HEK293 (cell line): ENCODE data around the gene L3MBTL4.

Source experiments
- CTCF ChIA-PET: fragments of 350-600 bp; formaldehyde crosslinking; extraction: SDS; loops from one replicate; lab custom pipeline; 2021; ENCODE audit warnings: antibody characterized with exemption; lab: Yijun Ruan, JAX
- POLR2A ChIA-PET: fragments of 300-600 bp; formaldehyde crosslinking; extraction: SDS; loops from one replicate; lab custom pipeline; 2020; ENCODE audit warnings: antibody characterized with exemption, inconsistent platforms; lab: Yijun Ruan, JAX
- H3K27ac ChIP-seq: fragments of 200-500 bp; sonication (Bioruptor generic); 2 replicates; pipeline ENCODE4 v1.5.1; 2014; ENCODE audit warnings: low read depth, low read length, control low read depth, inconsistent platforms; ENCODE audit errors: extremely low read depth
- H3K36me3 ChIP-seq, 2 experiments: fragments of 200-500 bp in 1 of 2; sonication (Bioruptor generic) in 1 of 2; 1 replicate in 1 of 2; 2 replicates in 1 of 2; pipeline ENCODE4 v1.5.1; 2014 to 2017; ENCODE audit warnings: inconsistent platforms in 2 of 2, low read length in 2 of 2; ENCODE audit not compliant: control insufficient read depth in 2 of 2, insufficient read depth in 1 of 2
- H3K4me1 ChIP-seq: fragments of 200-500 bp; sonication (Bioruptor generic); 2 replicates; pipeline ENCODE4 v1.5.1; 2014; ENCODE audit warnings: mild to moderate bottlenecking, low read length, inconsistent platforms; ENCODE audit not compliant: control insufficient read depth, insufficient read depth
- H3K4me3 ChIP-seq: 2 replicates; pipeline ENCODE4 v1.5.1; 2011; ENCODE audit warnings: low read depth, mild to moderate bottlenecking, control low read depth, low read length, moderate library complexity
- H3K9me3 ChIP-seq: fragments of 200-500 bp; sonication (Bioruptor generic); 2 replicates; pipeline ENCODE4 v1.5.1; 2014; ENCODE audit warnings: low read depth, low read length, inconsistent platforms; ENCODE audit not compliant: control insufficient read depth, insufficient read depth
- BCL11B ChIP-seq: fragments of 450-650 bp; formaldehyde crosslinking; IDR thresholded peaks from 2 replicates; pipeline ENCODE4 v1.5.1; 2016; ENCODE audit warnings: low read depth, missing biosample characterization, missing genetic modification characterization
- FEZF1 ChIP-seq: fragments of 450-650 bp; formaldehyde crosslinking; IDR thresholded peaks from 2 replicates; pipeline ENCODE4 v1.5.1; 2016; ENCODE audit warnings: missing biosample characterization, missing genetic modification characterization
- GLI2 ChIP-seq: fragments of 450-650 bp; formaldehyde crosslinking; IDR thresholded peaks from 2 replicates; pipeline ENCODE4; 2017; ENCODE audit warnings: missing biosample characterization, missing genetic modification characterization, low read depth, borderline replicate concordance
- KLF1 ChIP-seq: fragments of 450-650 bp; formaldehyde crosslinking; IDR thresholded peaks from 2 replicates; pipeline ENCODE4 v1.5.1; 2016; ENCODE audit warnings: missing biosample characterization, missing genetic modification characterization
- MEIS1 ChIP-seq: sonication (generic); formaldehyde crosslinking; IDR thresholded peaks from 2 replicates; pipeline ENCODE4 v1.8.1; 2022; ENCODE audit warnings: missing genetic modification reagents, mild to moderate bottlenecking, borderline replicate concordance
- PATZ1 ChIP-seq: fragments of 450-650 bp; formaldehyde crosslinking; IDR thresholded peaks from 2 replicates; pipeline ENCODE4 v1.5.1; 2016; ENCODE audit warnings: missing biosample characterization, missing genetic modification characterization
- PRDM1 ChIP-seq: fragments of 450-650 bp; formaldehyde crosslinking; IDR thresholded peaks from 2 replicates; pipeline ENCODE4; 2016; ENCODE audit warnings: missing biosample characterization, missing genetic modification characterization
- SALL2 ChIP-seq: fragments of 450-650 bp; formaldehyde crosslinking; IDR thresholded peaks from 2 replicates; pipeline ENCODE4 v1.5.0; 2017; ENCODE audit warnings: missing biosample characterization, mild to moderate bottlenecking, missing genetic modification characterization, borderline replicate concordance
- SCRT1 ChIP-seq: fragments of 450-650 bp; formaldehyde crosslinking; IDR thresholded peaks from 2 replicates; pipeline ENCODE4 v1.5.1; 2016; ENCODE audit warnings: missing biosample characterization, missing genetic modification characterization, borderline replicate concordance
- TSHZ1 ChIP-seq: fragments of 450-650 bp; formaldehyde crosslinking; IDR thresholded peaks from 2 replicates; pipeline ENCODE4 v1.5.1; 2016; ENCODE audit warnings: missing biosample characterization, missing genetic modification characterization, borderline replicate concordance
- ZBTB8A ChIP-seq: fragments of 450-650 bp; formaldehyde crosslinking; IDR thresholded peaks from 2 replicates; pipeline ENCODE4 v1.5.1; 2016; ENCODE audit warnings: missing biosample characterization, missing genetic modification characterization
- ZNF18 ChIP-seq: fragments of 450-650 bp; formaldehyde crosslinking; IDR thresholded peaks from 2 replicates; pipeline ENCODE4 v1.5.1; 2016; ENCODE audit warnings: missing biosample characterization, missing genetic modification characterization
- ZNF184 ChIP-seq: fragments of 450-650 bp; IDR thresholded peaks from 2 replicates; pipeline ENCODE4 v1.5.1; 2018; ENCODE audit warnings: missing biosample characterization, mild to moderate bottlenecking, missing genetic modification characterization
- ZNF214 ChIP-seq: fragments of 450-650 bp; formaldehyde crosslinking; IDR thresholded peaks from 2 replicates; pipeline ENCODE4 v1.5.1; 2017; ENCODE audit warnings: missing biosample characterization, mild to moderate bottlenecking, missing genetic modification characterization, borderline replicate concordance
- ZNF221 ChIP-seq: fragments of 450-650 bp; formaldehyde crosslinking; IDR thresholded peaks from 2 replicates; pipeline ENCODE4 v1.5.1; 2017; ENCODE audit warnings: missing biosample characterization, missing genetic modification characterization, borderline replicate concordance
- ZNF239 ChIP-seq: fragments of 450-650 bp; formaldehyde crosslinking; IDR thresholded peaks from 2 replicates; pipeline ENCODE4 v1.5.1; 2016; ENCODE audit warnings: missing biosample characterization, missing genetic modification characterization
- ZNF26 ChIP-seq: fragments of 450-650 bp; formaldehyde crosslinking; IDR thresholded peaks from 2 replicates; pipeline ENCODE4 v1.5.1; 2016; ENCODE audit warnings: missing biosample characterization, missing genetic modification characterization
- ZNF311 ChIP-seq: fragments of 450-650 bp; formaldehyde crosslinking; IDR thresholded peaks from 2 replicates; pipeline ENCODE4 v1.5.1; 2017; ENCODE audit warnings: missing biosample characterization, missing genetic modification characterization, borderline replicate concordance
- ZNF350 ChIP-seq: fragments of 450-650 bp; formaldehyde crosslinking; IDR thresholded peaks from 2 replicates; pipeline ENCODE4 v1.5.0; 2017; ENCODE audit warnings: missing biosample characterization, mild to moderate bottlenecking, missing genetic modification characterization
- ZNF394 ChIP-seq: fragments of 450-650 bp; formaldehyde crosslinking; IDR thresholded peaks from 2 replicates; pipeline ENCODE4 v1.5.1; 2016; ENCODE audit warnings: missing biosample characterization, missing genetic modification characterization, mild to moderate bottlenecking, moderate library complexity, borderline replicate concordance
- ZNF423 ChIP-seq: fragments of 450-650 bp; formaldehyde crosslinking; IDR thresholded peaks from 2 replicates; pipeline ENCODE4 v1.5.1; 2016; ENCODE audit warnings: missing biosample characterization, missing genetic modification characterization
- ZNF426 ChIP-seq: fragments of 450-650 bp; formaldehyde crosslinking; IDR thresholded peaks from 2 replicates; pipeline ENCODE4 v1.5.1; 2017; ENCODE audit warnings: missing biosample characterization, missing genetic modification characterization, mild to moderate bottlenecking, inconsistent platforms, moderate library complexity
- ZNF473 ChIP-seq: fragments of 450-650 bp; formaldehyde crosslinking; IDR thresholded peaks from 2 replicates; pipeline ENCODE4 v1.5.1; 2017; ENCODE audit warnings: missing biosample characterization, missing genetic modification characterization
- ZNF571 ChIP-seq: fragments of 450-650 bp; formaldehyde crosslinking; IDR thresholded peaks from 2 replicates; pipeline ENCODE4 v1.5.0; 2017; ENCODE audit warnings: missing biosample characterization, missing genetic modification characterization
- ZNF610 ChIP-seq: fragments of 450-650 bp; formaldehyde crosslinking; IDR thresholded peaks from 2 replicates; pipeline ENCODE4 v1.5.1; 2016; ENCODE audit warnings: missing biosample characterization, missing genetic modification characterization, borderline replicate concordance
- ZNF664 ChIP-seq: fragments of 450-650 bp; formaldehyde crosslinking; IDR thresholded peaks from 2 replicates; pipeline ENCODE4 v1.5.1; 2016; ENCODE audit warnings: missing biosample characterization, missing genetic modification characterization
- ZNF701 ChIP-seq: fragments of 450-650 bp; formaldehyde crosslinking; IDR thresholded peaks from 2 replicates; pipeline ENCODE4 v1.5.1; 2016; ENCODE audit warnings: missing biosample characterization, missing genetic modification characterization
- ZNF76 ChIP-seq: fragments of 450-650 bp; formaldehyde crosslinking; IDR thresholded peaks from 2 replicates; pipeline ENCODE4; 2016; ENCODE audit warnings: low read depth, missing biosample characterization, missing genetic modification characterization, borderline replicate concordance
- ZNF791 ChIP-seq: fragments of 450-650 bp; formaldehyde crosslinking; IDR thresholded peaks from 2 replicates; pipeline ENCODE4 v1.5.1; 2016; ENCODE audit warnings: missing biosample characterization, missing genetic modification characterization

The L3MBTL4 gene

GRCh38 chr18:6106091-6106685 lies 308.5 kb downstream of the L3MBTL4 start:
- 0 out of 2 replicates have a peak, but pooled peaks cover 2% of the 10 kb centered on the region for H3K4me1 ChIP-seq
- CTCF ChIA-PET = interaction anchor here (0.6 kb wide), 3 partner anchors 122 to 330 kb away, joined by 3 to 4 read pairs (median 4); no protein-coding TSS in a partner anchor

GRCh38 chr18:6103741-6104140 lies 311.0 kb downstream of the L3MBTL4 start:
- POLR2A ChIA-PET = no interaction called here

More at GRCh38 chr18:6106091-6106685, 308.5 kb downstream of the L3MBTL4 start:
- Histone ChIP-seq H3K27ac (no peak overlapping the region), H3K4me3 (no peak overlapping the region)
- no peak for TF ChIP-seq ZNF184 (tag by site-specific recombination)
- TF ChIP-seq, all 188 proteins: peak for 0
- no peaks in the 10 kb centered on the region for H3K36me3 ChIP-seq
- POLR2A ChIA-PET = no interaction called here
- H3K9me3 ChIP-seq = no peaks in the 10 kb centered on the region

GRCh38 chr18:6096730-6097129 lies 318.0 kb downstream of the L3MBTL4 start:
- Histone ChIP-seq H3K4me3 (no peak overlapping the region), H3K36me3 (no peaks in the 10 kb centered on the region), H3K4me1 (no peaks in the 10 kb centered on the region), H3K27ac (no peak overlapping the region), H3K9me3 (no peaks in the 10 kb centered on the region)
- CTCF ChIA-PET = no interaction called here
- POLR2A ChIA-PET = no interaction called here
- no peak for TF ChIP-seq ZNF311 (tag by site-specific recombination)
- no peak for TF ChIP-seq PRDM1 (tag by site-specific recombination)
- no peak for TF ChIP-seq BCL11B
- no peak for TF ChIP-seq ZBTB8A
- TF ChIP-seq ZNF214 (tag by site-specific recombination) = no peak
- no peak for TF ChIP-seq TSHZ1 (tag by site-specific recombination)
- no peak for TF ChIP-seq ZNF394 (tag by site-specific recombination)
- no peak for TF ChIP-seq ZNF350 (tag by site-specific recombination)
- TF ChIP-seq ZNF791 (tag by site-specific recombination) = no peak
- TF ChIP-seq PATZ1 = no peak

More at GRCh38 chr18:6103741-6104140, 311.0 kb downstream of the L3MBTL4 start:
- no peak overlapping the region for H3K27ac ChIP-seq
- 0 out of 2 replicates have a peak, but pooled peaks cover 2% of the 10 kb centered on the region for H3K4me1 ChIP-seq
- CTCF ChIA-PET = no interaction called here
- H3K4me3 ChIP-seq = no peak overlapping the region
- TF ChIP-seq GLI2 (tag by site-specific recombination) = no peak
- TF ChIP-seq ZNF423 (tag by site-specific recombination) = no peak
- no peak for TF ChIP-seq ZNF664 (tag by site-specific recombination)
- no peak for TF ChIP-seq ZBTB8A
- TF ChIP-seq ZNF18 (tag by site-specific recombination) = no peak
- no peak for TF ChIP-seq ZNF473 (tag by site-specific recombination)
- no peak for TF ChIP-seq MEIS1 (CRISPR knock-in tag)
- no peak for TF ChIP-seq ZNF239 (tag by site-specific recombination)
- TF ChIP-seq KLF1 (tag by site-specific recombination) = no peak
- TF ChIP-seq SALL2 (tag by site-specific recombination) = no peak
- no peak for TF ChIP-seq ZNF76 (tag by site-specific recombination)
- no peak for TF ChIP-seq ZNF221
- no peak for TF ChIP-seq SCRT1
- TF ChIP-seq ZNF610 (tag by site-specific recombination) = no peak
- TF ChIP-seq ZNF571 (tag by site-specific recombination) = no peak
- TF ChIP-seq ZNF701 = no peak
- no peak for TF ChIP-seq FEZF1 (tag by site-specific recombination)
- TF ChIP-seq ZNF426 (tag by site-specific recombination) = no peak
- no peak for TF ChIP-seq ZNF26
- no peaks in the 10 kb centered on the region for H3K36me3 ChIP-seq
- H3K9me3 ChIP-seq = no peaks in the 10 kb centered on the region
